OCI-LY7 (cell line): ENCODE results near the gene STX18.

ENCODE experiments used
- EZH2phosphoT487 ChIP-seq: fragments of 200-600 bp; sonication (generic); IDR thresholded peaks from 2 replicates; pipeline ENCODE4 v1.6.1; 2018; ENCODE audit warnings: low read depth, borderline replicate concordance, mild to moderate bottlenecking, mixed run types, antibody characterized with exemption, low read length, moderate library complexity, mixed read lengths
- TF ChIP-seq, protein P1 (sequence below): fragments of 200-600 bp; sonication (generic); conservative IDR thresholded peaks from 2 replicates; pipeline ENCODE4 v1.5.1; 2014; ENCODE audit warnings: mild to moderate bottlenecking, antibody characterized with exemption, low read length, moderate library complexity, mixed read lengths

DNA sequence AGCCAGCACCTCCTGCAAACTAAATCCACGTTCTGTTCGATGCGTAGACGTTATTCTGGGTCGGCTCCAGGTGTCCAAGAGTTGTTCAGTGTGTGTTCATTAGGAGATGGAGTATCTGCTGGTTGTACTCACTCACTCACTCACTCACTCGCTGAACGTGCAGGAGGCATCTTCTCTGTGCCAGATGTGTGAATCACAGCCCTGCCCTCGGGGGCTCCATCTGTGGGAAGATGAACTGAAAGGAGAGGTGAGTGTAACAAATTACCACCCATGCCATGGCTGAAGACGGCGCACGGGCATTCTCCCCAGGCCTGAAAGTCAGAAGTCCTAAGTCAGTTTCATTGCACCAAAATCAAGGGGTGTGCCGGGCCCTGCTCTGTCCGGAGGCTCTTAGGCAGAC lies 138.9 kb downstream of the STX18 start:
- TF ChIP-seq, protein P1, sequence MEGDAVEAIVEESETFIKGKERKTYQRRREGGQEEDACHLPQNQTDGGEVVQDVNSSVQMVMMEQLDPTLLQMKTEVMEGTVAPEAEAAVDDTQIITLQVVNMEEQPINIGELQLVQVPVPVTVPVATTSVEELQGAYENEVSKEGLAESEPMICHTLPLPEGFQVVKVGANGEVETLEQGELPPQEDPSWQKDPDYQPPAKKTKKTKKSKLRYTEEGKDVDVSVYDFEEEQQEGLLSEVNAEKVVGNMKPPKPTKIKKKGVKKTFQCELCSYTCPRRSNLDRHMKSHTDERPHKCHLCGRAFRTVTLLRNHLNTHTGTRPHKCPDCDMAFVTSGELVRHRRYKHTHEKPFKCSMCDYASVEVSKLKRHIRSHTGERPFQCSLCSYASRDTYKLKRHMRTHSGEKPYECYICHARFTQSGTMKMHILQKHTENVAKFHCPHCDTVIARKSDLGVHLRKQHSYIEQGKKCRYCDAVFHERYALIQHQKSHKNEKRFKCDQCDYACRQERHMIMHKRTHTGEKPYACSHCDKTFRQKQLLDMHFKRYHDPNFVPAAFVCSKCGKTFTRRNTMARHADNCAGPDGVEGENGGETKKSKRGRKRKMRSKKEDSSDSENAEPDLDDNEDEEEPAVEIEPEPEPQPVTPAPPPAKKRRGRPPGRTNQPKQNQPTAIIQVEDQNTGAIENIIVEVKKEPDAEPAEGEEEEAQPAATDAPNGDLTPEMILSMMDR = no peak
- TF ChIP-seq EZH2phosphoT487 = no peak
